SK-N-MC (cell line): Measurements from ENCODE around the gene CDK13.

Source experiments
- EZH2 ChIP-seq: fragments of 200-600 bp; sonication (generic); IDR thresholded peaks from one replicate; pipeline ENCODE4 v1.6.1; 2017; ENCODE audit warnings: antibody characterized with exemption
- FOXP2 ChIP-seq: optimal IDR thresholded peaks from 2 replicates; pipeline ENCODE3; 2011; ENCODE audit warnings: mild to moderate bottlenecking, moderate library complexity; ENCODE audit not compliant: insufficient read depth; ENCODE audit errors: extremely low read length, control extremely low read depth
- POLR2AphosphoS5 ChIP-seq: IDR thresholded peaks from 2 replicates; pipeline ENCODE4 v1.6.1; 2012; ENCODE audit warnings: mild to moderate bottlenecking, low read depth, low read length, borderline replicate concordance

DNA sequence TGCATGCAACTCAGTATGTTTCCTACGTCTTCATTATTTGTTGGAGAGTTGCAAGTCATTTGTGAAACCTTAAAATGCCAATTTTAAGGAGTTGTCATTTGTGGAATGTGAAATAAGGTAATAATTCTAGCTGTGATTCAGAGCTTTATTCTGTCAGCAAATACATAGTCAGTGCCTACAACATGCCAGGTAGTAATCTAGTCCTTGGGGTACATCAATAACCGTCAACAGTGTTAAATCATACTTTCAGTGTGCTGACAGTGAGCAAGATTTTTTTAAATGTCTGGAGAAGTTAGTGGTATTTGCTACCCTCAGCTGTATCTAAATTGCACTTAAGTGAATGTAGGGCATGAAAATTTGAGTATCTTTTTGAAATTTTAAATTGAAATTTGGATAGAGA is 147.7 kb downstream of the CDK13 start:
- TF ChIP-seq EZH2, result no peak
- TF ChIP-seq POLR2AphosphoS5, result no peak
- no peak for TF ChIP-seq FOXP2
